Dendritic cell treated with granulocyte-macrophage colony-stimulating factor and Interleukin-4, amounts not matched to agents 40 ng/mL and 50 ng/mL, for 4 days (primary cell): Measurements from ENCODE around the gene RFPL3.

Experiments
- H3K27ac Mint-ChIP-seq: one replicate; pipeline ENCODE4 v1.8.0; 2022; ENCODE audit warnings: mild to moderate bottlenecking, mixed read lengths
- H3K27me3 Mint-ChIP-seq: one replicate; pipeline ENCODE4 v1.8.0; 2022; ENCODE audit warnings: mild to moderate bottlenecking, mixed read lengths
- H3K36me3 Mint-ChIP-seq: one replicate; pipeline ENCODE4 v1.8.0; 2022; ENCODE audit warnings: low read depth, mixed read lengths
- H3K4me1 Mint-ChIP-seq: one replicate; pipeline ENCODE4 v1.8.0; 2022; ENCODE audit warnings: low read depth, mixed read lengths
- H3K4me3 Mint-ChIP-seq: one replicate; pipeline ENCODE4 v1.8.0; 2022; ENCODE audit warnings: mild to moderate bottlenecking, moderate library complexity, mixed read lengths
- H3K9me3 Mint-ChIP-seq: one replicate; pipeline ENCODE4 v1.8.0; 2022; ENCODE audit warnings: mixed read lengths
- intact Hi-C: fragments of 100-400 bp; cut with micrococcal nuclease; formaldehyde crosslinking; loops from one replicate; pipeline ENCODE4 v1.15.0; 2022

Gene RFPL3

DNA sequence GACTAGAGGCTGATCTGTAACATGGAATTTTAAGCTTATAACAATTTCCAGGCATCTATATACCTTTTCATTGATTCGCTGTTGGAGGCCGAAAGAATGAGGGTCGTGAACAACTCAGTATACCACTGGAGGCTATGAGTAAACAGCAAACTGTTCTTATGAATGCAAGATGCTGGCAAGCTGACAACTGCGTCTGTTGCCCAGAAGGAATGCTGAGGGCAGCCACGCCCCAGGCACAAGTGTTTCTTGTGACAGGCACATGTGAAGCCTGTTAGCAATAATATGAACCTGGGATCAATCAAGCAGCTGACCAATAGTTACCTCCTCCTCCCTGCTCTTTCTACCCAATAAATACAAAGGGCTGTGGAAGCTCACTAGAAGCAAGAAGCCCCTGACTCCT is 39.1 kb downstream of the RFPL3 start:
- Mint-ChIP-seq H3K36me3 (peaks cover 99% of the 10 kb centered on the region), H3K27me3 (no peaks in the 10 kb centered on the region), H3K9me3 (no peaks in the 10 kb centered on the region), H3K4me3 (no peak overlapping the region), H3K27ac (no peak overlapping the region), H3K4me1 (no peaks in the 10 kb centered on the region)
- intact Hi-C loops: no loop called here

DNA sequence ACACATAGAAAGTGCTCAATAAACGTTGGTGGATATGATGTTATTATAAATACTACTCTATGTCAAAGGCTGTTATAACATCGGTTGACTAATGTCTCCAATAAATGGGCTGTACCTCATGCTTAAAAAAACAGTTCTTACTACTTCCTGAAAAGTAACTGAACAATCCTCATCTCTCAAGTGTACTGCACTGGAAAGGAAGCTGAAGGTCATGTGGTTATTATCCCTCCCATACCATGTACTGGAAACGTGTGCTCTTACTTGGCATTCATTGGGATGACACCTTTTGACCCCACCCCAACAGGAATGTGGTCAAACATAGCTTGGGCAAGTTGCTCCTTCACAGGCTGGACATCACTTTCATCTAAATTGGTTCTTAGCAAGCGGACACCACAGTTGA is 43.8 kb downstream of the RFPL3 start:
- no peaks in the 10 kb centered on the region for H3K9me3 Mint-ChIP-seq
- H3K27me3 Mint-ChIP-seq: no peaks in the 10 kb centered on the region
- H3K36me3 Mint-ChIP-seq: peaks cover 98% of the 10 kb centered on the region
- H3K4me3 Mint-ChIP-seq: no peak overlapping the region
- no peaks in the 10 kb centered on the region for H3K4me1 Mint-ChIP-seq
- intact Hi-C loops: no loop called here
- H3K27ac Mint-ChIP-seq: no peak overlapping the region

GRCh38 chr22:32404021-32404420 is 46.4 kb downstream of the RFPL3 start:
- peaks cover 19% of the 10 kb centered on the region for H3K4me1 Mint-ChIP-seq
- peaks cover 90% of the 10 kb centered on the region for H3K36me3 Mint-ChIP-seq
- H3K4me3 Mint-ChIP-seq: no peak overlapping the region
- no peaks in the 10 kb centered on the region for H3K27me3 Mint-ChIP-seq
- H3K27ac Mint-ChIP-seq: no peak overlapping the region
- H3K9me3 Mint-ChIP-seq: no peaks in the 10 kb centered on the region
- intact Hi-C loops: no loop called here

DNA sequence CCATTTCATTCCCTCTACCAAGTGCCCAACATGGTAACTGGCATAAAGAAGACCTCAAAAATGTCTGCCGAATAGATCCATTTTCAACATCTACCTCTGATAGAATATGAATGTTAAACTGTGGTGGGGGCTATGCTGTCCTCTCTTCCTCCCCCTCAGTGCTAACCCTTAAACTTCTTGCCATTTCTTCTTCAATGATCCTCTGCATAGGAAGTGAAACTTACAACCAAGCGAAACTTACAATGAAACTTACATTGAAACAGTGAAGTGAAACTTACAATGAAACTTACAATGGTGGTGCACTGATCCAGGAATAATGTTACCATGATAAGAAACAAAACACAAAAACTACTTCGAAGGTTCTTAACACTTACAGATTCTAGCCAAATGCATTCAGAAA is 49.6 kb downstream of the RFPL3 start:
- H3K36me3 Mint-ChIP-seq: peaks cover 74% of the 10 kb centered on the region
- intact Hi-C loops: loop anchor here (5.0 kb wide), 1 partner anchor 65 kb away; the partner anchor contains the start of gene FBXO7

DNA sequence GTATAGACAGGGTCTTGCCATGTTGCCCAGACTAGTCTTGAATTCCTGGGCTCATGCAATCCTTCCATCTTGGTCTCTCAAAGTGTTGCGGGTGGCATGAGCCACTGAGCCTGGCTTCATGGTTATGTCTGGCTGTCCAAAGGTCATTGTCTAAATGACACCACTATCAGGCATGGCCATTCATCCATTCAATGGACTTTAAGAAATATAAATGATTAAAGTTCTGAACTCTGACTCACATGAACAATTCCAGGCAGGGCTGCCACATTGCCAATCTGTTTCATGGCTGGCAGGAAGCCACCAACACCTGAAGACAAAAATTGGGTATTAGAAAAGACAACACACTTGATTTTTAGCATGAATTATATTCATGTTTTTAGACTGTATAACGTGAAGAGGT is 50.3 kb downstream of the RFPL3 start:
- intact Hi-C loops: loop anchor here (5.0 kb wide), 1 partner anchor 64 kb away; the partner anchor contains the start of gene FBXO7
- no peaks in the 10 kb centered on the region for H3K9me3 Mint-ChIP-seq
- H3K4me3 Mint-ChIP-seq: no peak overlapping the region
- H3K36me3 Mint-ChIP-seq: peaks cover 68% of the 10 kb centered on the region
- peaks cover 33% of the 10 kb centered on the region for H3K4me1 Mint-ChIP-seq
- no peaks in the 10 kb centered on the region for H3K27me3 Mint-ChIP-seq
- H3K27ac Mint-ChIP-seq: peak overlapping the region; percentile 88

More for the DNA sequence above, 49.6 kb downstream of the RFPL3 start:
- Mint-ChIP-seq H3K4me3 (peak overlapping the region; percentile 49), H3K27ac (peak overlapping the region; percentile 88), H3K9me3 (no peaks in the 10 kb centered on the region), H3K4me1 (peaks cover 33% of the 10 kb centered on the region), H3K27me3 (no peaks in the 10 kb centered on the region)

- Mint-ChIP-seq H3K9me3 (no peaks in the 10 kb centered on the region), H3K4me1 (peaks cover 33% of the 10 kb centered on the region), H3K36me3 (peaks cover 49% of the 10 kb centered on the region), H3K4me3 (peak overlapping the region; percentile 58), H3K27me3 (peaks cover under 1% of the 10 kb centered on the region), H3K27ac (peak overlapping the region; percentile 43)
- intact Hi-C loops: loop anchor here (5.0 kb wide), 1 partner anchor 62 kb away; the partner anchor contains the start of gene FBXO7
Observed at GRCh38 chr22:32409977-32410376, 52.3 kb downstream of the RFPL3 start.

DNA sequence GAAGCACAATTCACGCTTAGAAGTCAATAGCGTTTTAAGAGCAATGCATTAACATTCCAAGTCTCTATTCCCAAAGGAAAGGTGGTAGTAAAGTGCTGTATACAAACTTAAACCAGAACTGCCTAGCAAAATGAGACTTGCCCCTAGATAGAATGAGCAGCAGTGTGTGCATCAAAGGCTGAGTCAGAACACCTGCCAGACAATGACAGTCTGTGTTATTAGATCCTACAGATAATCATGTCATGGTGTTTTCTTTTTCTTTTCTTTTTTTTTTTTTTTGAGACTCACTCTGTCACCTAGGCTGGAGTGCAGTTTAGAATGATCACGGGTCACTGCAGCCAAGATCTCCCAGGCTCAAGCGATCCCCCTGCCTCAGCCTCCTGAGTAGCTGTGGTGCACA is 52.8 kb downstream of the RFPL3 start:
- Mint-ChIP-seq H3K27me3 (peaks cover 5% of the 10 kb centered on the region), H3K9me3 (no peaks in the 10 kb centered on the region), H3K36me3 (peaks cover 44% of the 10 kb centered on the region), H3K27ac (peak overlapping the region; percentile 89), H3K4me1 (peaks cover 33% of the 10 kb centered on the region), H3K4me3 (peak overlapping the region; percentile 83)
- intact Hi-C loops: no loop called here
